Measurements from ENCODE around the gene ADK.
A peak's percentile ranks its signal among the peaks of the same experiment; 100 is the strongest.
"Not testable (repeated sequence)": the region's sequence is repeated elsewhere in the genome, so short reads cannot be mapped to it uniquely, and the experiment has no call there.

Gene ADK

GRCh38 chr10:74488907-74489306 is 337.9 kb downstream of the ADK start:
- DNase-seq (ENCODE audit: low read depth) = no peak

- DNase-seq (ENCODE audit: low read depth) = no peak
Observed at GRCh38 chr10:74490551-74490950, 339.5 kb downstream of the ADK start.

- no peak for DNase-seq (ENCODE audit: low read depth)
Observed at GRCh38 chr10:74491014-74491413, 340.0 kb downstream of the ADK start.

- not testable (repeated sequence) for DNase-seq (ENCODE audit: low read depth)
Observed at GRCh38 chr10:74496276-74496675, 345.3 kb downstream of the ADK start.

DNA sequence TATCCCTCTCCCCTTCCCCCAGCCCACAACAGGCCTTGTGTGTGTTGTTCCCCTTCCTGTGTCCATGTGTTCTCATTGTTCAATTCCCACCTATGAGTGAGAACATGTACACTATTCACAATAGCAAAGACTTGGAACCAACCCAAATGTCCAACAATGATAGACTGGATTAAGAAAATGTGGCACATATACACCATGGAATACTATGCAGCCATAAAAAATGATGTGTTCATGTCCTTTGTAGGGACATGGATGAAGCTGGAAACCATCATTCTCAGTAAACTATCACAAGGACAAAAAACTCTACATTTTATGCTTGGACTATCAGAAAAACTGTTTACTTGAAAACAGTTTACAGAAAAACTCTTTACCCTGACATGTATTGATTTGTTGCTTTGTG is 347.6 kb downstream of the ADK start:
- not testable (repeated sequence) for DNase-seq (ENCODE audit: low read depth)

DNA sequence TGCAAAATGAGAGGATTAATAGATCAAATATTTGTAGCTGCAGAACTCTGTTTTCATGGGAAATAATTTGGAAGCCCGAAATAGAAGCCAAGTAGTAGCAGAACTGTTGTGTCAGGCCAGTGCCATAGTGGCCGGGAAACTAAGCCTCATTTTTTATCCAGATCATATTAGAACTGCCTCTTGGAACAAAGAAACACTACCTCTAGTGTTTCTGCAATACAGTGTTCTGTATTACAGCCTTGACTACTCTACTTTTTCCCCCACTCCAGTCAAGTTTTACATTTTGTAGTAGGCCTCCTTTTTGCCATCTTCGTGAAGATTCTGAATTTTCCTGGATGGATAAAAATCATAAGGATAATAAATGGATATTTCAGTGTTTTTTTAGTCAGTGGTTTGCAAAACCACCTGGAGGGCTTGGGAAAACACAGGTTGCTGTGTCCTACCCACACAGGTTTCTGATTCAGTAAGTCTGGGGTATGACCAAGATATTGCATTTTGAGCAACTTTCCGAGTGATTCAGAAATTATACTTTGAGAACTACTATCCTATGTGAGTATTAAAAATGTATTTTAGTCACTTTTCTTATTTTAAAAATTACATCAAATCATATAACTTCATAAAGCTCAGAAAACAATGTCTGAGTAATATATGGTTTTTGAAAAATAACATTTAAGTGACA is 349.1 kb downstream of the ADK start:
- DNase-seq (ENCODE audit: low read depth) = no peak

DNA sequence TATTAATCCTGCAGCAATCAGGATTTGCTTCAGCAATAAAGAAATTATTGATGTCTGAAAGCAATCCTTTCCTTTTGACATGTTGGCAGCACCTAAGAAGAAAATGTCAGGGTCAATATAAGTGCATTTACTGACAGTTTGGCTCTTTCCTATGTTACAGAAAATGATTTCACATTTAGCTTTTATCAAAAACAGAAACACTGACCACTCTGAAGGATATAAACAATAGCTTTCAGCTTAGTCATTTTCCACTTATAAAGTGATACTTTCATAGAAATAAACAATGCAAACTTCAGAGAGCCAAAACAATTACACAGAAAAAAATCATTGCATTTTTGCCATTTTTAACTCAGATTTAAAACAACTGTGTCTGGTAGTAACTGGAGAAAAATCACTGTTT is 349.8 kb downstream of the ADK start:
- peak; percentile 68 for DNase-seq (ENCODE audit: low read depth)

DNA sequence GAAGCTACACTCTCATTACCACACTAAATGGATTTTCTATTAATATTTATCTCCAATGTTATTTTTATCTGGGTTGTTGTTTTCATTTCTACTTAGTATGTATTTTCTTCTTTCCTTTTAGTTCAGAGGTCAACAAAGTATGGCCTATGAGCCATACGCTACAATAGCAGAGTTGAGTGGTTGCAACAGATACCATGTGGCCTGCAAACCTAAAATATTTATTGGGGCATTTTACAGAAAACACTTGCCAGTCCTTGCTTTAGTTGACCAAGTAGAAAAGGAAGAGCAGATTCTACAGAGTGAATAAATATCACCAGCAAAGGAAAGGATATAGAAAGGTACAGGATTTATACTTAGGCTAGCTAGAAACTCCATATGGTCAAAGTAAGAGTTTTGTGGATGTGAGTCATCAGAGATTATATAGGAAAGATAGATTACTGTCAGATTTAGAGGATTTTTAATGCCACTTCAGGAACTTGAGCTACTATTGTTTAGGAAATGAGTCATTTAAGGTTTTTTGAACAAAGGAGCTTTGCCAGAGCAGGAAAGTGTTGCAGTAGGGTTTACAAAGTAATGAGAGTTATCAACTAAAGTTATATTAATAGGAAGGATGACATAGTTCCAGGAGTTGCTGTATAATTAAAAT is 352.1 kb downstream of the ADK start:
- peak; percentile 78 for DNase-seq (ENCODE audit: low read depth)

DNA sequence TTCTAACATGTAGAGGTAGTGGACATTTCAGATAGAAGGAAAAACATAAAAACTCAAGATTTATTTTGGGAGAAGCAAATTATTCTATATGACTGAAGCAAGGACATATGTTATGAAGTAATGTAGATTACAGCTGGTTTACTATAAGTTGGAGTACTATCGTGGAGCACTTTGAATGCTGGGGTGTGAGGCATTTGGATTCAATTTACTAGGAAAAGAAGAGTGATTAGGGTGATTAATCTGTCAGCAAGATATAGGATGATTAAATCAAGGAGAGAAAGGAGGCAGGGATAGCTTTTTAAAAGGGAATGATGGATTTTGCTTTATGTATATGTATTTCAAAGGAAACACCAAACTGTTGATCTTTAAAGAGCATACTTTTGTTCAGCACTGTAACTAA is 356.9 kb downstream of the ADK start:
- no peak for DNase-seq (ENCODE audit: low read depth)

DNA sequence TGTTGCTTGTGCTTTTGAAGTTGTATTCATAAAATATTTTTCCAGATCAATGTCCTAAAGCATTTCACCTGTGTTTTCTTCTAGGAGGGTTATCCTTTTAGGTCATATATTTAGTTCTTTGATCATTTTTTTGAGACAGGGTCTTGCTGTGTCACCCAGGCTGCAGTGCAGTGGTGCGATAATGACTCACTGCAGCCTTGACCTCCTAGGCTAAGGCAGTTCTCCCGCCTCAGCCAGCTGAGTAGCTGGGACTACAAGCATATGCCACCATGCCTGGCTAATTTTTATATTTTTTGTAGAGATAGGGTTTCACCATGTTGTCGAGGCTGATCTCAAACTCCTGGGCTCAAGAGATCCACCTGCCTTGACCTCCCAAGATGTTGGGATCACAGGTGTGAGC is 359.6 kb downstream of the ADK start:
- no peak for DNase-seq (ENCODE audit: low read depth)

- DNase-seq (ENCODE audit: low read depth) = no peak
Observed at GRCh38 chr10:74511051-74511450, 360.0 kb downstream of the ADK start.

DNA sequence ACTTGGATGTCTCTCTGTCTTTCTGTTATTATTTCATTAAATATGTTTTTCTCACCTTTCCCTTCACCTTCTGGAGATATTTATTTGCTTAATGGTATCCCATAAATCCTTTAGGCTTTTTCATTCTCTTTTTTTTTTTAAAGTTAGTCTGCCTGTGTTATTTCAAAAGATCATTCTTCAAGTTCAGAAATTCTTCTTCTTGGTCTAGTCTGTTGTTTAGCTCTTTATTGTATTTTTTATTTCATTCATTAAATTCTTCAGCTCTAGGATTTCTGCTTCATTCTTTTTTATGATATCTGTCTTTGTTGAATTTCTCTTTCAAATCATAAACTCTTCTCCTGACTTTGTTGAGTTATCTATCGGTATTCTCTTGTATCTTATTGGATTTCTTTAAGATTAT is 363.3 kb downstream of the ADK start:
- DNase-seq (ENCODE audit: low read depth) = no peak

DNA sequence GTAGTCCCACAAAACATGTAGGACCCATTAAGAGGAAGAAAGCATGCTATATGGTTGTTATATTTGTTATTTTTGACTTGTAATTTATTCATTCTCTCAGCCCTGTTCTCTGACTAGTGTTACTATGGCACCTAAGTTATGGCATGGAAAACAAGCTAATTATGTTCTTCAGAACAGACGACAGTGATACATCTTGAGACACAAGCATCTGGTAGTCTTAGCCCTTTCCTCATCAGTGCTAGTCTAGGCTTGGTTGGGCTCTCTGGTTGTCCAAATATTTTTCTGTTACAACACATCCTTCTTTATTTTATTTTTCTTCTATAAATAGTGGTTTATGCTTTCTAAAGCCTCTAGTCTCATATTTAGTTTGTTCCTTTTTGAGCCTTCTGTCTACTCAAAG is 367.0 kb downstream of the ADK start:
- DNase-seq (ENCODE audit: low read depth) = peak; percentile 7

DNA sequence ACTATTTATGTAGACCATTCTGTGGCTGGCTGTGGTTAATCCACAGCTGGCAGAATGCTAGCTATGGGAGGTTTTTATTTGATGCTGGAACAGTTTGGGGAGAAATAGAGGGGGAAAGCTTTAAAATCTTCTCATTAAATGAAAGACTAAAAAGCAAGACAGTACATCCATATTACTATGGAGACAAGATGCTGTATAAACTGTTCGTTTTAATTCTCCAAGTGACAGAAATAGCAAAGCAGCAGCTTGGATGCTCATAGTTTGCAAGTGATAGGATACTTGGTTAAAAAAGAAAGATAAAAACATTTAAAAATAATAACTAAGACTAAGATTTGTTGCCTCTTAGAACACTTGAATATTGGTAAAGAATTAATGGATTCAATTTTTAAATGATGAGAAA is 370.5 kb downstream of the ADK start:
- DNase-seq (ENCODE audit: low read depth) = no peak

- no peak for DNase-seq (ENCODE audit: low read depth)
Observed at GRCh38 chr10:74523199-74523598, 372.2 kb downstream of the ADK start.

GRCh38 chr10:74525885-74526284 is 374.9 kb downstream of the ADK start:
- no peak for DNase-seq (ENCODE audit: low read depth)

DNA sequence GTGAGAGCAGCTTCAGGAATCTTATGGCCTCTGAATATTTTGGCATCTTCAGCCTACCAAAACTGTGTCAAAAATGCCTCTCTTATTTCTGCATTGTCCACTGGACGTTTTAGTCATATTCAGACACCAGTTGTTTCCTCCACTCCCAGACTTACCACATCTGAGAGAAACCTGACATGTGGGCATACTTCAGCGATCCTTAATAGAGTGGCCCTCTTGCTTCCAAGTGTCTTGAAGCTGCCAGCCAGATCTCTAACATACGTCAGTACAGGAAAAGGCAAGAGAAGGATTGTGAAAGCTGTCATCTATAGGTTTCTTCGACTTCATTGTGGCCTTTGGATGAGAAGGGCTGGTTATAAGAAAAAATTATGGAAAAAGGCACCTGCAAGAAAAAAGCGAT is 376.6 kb downstream of the ADK start:
- DNase-seq (ENCODE audit: low read depth) = not testable (repeated sequence)

DNA sequence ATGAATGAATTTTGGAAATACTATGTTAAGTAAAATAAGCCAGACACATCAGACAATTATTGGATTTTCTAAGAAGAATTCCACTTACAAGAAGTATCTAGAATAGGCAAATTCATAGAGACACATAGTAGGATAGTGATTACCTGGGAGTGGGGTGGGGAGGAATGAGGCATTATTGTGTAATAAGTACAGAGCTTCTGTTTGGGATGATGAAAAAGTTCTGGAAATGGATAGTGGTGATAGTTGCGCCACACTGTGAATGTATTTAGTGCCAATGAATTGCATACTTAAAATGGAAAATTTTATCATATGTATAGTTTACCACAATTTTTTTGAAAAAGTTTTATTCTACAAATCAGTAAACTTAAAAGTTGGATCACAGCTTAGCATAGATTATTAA is 378.2 kb downstream of the ADK start:
- no peak for DNase-seq (ENCODE audit: low read depth)

DNA sequence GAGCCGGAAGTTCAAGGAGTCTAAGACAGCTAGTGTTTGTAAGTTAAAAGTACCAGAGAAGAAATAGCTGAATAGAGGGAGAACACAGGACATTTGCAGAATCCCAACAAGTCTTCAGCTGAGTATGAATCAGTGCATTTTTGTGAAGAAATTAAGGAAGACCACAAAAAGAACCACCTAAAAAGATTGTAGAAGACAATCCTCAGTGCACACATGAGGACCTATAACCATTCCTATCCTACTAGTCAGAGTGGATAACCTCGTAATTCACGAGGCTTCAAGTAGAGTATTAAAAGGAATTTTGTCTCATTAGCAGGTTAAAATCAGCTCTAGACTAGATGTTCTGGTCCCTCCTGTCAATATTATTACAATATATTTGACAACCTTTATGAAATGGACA is 380.0 kb downstream of the ADK start:
- DNase-seq (ENCODE audit: low read depth) = no peak

- DNase-seq (ENCODE audit: low read depth) = no peak
Observed at GRCh38 chr10:74539317-74539716, 388.3 kb downstream of the ADK start.

DNA sequence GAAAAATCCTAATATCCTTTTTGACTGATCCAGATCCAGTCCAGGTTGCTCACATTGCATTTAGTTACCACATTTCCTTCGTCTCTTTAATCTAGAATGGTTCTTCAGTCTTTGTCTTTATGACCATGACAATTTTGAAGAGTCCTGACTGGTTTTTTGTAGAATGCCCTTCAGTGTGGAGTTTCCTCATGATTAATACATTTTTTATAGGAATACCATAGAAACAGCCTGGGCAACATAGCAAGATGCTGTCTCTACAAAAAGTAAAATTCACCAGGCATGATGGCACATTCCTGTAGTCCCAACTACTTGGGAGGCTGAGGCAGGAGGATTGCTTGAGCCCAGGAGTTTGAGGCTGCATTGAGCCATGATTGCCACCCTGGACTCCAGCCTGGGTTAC is 390.4 kb downstream of the ADK start:
- no peak for DNase-seq (ENCODE audit: low read depth)

GRCh38 chr10:74542077-74542476 is 391.1 kb downstream of the ADK start:
- peak; percentile 98 for DNase-seq (ENCODE audit: low read depth)

GRCh38 chr10:74543276-74543675 is 392.3 kb downstream of the ADK start:
- peak; percentile 54 for DNase-seq (ENCODE audit: low read depth)

DNA sequence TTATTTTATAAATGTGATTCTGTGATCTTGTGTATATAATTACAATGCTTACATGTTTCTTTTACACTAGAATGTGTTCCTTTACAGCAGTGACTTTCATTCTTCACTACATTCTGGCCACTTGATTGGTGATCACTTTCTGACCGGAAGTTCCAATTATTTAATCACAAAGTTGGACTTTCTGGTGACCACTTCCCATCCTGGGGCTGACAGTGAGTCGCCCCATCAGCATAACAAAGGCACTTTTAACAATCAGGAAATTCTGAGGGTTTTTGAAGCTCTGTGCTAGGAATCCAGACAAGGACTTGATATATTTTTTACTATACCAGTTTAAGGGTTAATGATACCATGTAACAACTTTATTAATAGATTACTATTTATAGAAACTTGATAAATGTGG is 393.1 kb downstream of the ADK start:
- DNase-seq (ENCODE audit: low read depth) = peak; percentile 11

Measured in iris pigment epithelial cell (primary cell).